Natural killer cell treated with Interleukin-12 subunit alpha and Interleukin-12 subunit beta and Interleukin-15 and Interleukin-18, amount 100 ng/mL, for 72 hours (primary cell): ENCODE data around the gene FBXO42. TPM values are rescaled to one million over a fixed set of nuclear protein-coding genes. Genes with fewer than 3 reads are reported as not detected.
A peak's percentile ranks its signal among the peaks of the same experiment; 100 is the strongest.

Source experiments
- ATAC-seq, 2 donors: fragments of 150-1000 bp; cut with Tn5 transposase in 1 of 2; sonication (Bioruptor Pico), chemical (Tn5 transposase) in 1 of 2; 2 replicates each; pipeline ENCODE4 v1.10.0; 2021
- DNase-seq: peaks from one replicate; pipeline ENCODE4 v3.0.0; 2022; ENCODE audit warnings: low spot score
- H3K27ac Mint-ChIP-seq, 2 donors: 1 replicate in 1 of 2; 2 replicates in 1 of 2; pipeline ENCODE4 v1.8.0; 2022; ENCODE audit warnings: mixed read lengths in 2 of 2, mild to moderate bottlenecking in 1 of 2, moderate library complexity in 1 of 2
- H3K27me3 Mint-ChIP-seq, 2 donors: 1 replicate in 1 of 2; 2 replicates in 1 of 2; pipeline ENCODE4 v1.8.0; 2022; ENCODE audit warnings: mixed read lengths in 2 of 2
- H3K36me3 Mint-ChIP-seq: one replicate; pipeline ENCODE4 v1.8.0; 2022; ENCODE audit warnings: mixed read lengths
- H3K4me1 Mint-ChIP-seq, 2 donors: 1 replicate in 1 of 2; 2 replicates in 1 of 2; pipeline ENCODE4 v1.8.0; 2022; ENCODE audit warnings: low read depth in 2 of 2, mixed read lengths in 2 of 2, mild to moderate bottlenecking in 1 of 2
- H3K4me3 Mint-ChIP-seq: one replicate; pipeline ENCODE4 v1.8.0; 2022; ENCODE audit warnings: mixed read lengths
- H3K9me3 Mint-ChIP-seq: 2 replicates; pipeline ENCODE4 v1.8.0; 2022; ENCODE audit warnings: mixed read lengths
- total RNA-seq, 2 donors: library from RNA; stranded (reverse); gene quantifications; one replicate each; pipeline ENCODE4 v1.2.3, GENCODE V29; 2022

FBXO42 gene
- total RNA-seq, 2 donors from 2014 or later: 27.9 to 34.9 TPM

DNA sequence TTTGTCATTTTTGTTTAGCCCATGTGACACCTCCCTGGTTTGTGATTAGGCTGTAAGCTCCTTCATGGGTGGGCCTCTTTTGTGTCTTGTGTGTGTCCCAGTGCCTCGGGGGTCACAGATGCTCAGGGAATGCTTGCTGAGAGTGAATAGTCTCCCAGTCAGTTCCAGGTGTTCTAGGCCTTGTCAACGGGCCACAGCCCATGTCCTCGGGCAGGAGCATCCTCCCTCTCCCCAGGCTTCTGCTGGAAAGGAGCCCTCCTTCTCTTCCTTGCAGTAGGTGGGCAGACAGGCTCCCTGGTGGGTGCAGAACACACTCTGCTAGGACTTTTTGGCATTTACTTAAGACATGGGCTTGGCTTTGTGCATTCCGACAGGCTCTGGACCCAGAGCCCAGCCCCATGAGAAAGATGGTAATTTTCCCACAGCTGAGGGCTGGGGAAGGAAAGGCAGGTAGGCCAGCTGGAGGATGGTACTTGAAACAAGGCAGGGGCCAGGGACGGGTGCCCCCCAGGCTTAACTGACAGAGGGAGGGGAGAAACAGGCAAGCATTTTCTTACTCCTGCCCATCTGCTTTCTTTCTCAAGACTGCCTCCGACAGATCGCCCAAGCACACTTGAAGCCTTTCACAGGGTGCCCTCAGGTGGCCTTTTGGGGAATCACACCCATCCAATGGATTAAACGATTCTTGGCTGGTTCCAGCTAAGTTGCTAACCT, 108.2 kb downstream of the FBXO42 start:
- no peak overlapping the region for H3K4me3 Mint-ChIP-seq
- ATAC-seq (peak; percentile 73 to 77), DNase-seq (peak; percentile 83)
- peaks cover 3 to 13% of the 10 kb centered on the region in 2 donors for H3K4me1 Mint-ChIP-seq
- no peak overlapping the region for H3K27ac Mint-ChIP-seq
- no peaks in the 10 kb centered on the region for H3K27me3 Mint-ChIP-seq
- H3K9me3 Mint-ChIP-seq: no peaks in the 10 kb centered on the region
- H3K36me3 Mint-ChIP-seq: no peaks in the 10 kb centered on the region

- no peaks in the 10 kb centered on the region for H3K36me3 Mint-ChIP-seq
- H3K9me3 Mint-ChIP-seq: no peaks in the 10 kb centered on the region
- no peaks in the 10 kb centered on the region for H3K27me3 Mint-ChIP-seq
- H3K27ac Mint-ChIP-seq: no peak overlapping the region
- DNase-seq (no peak), ATAC-seq (no peak)
- H3K4me1 Mint-ChIP-seq: peaks cover 0 to 6% of the 10 kb centered on the region in 2 donors
- no peak overlapping the region for H3K4me3 Mint-ChIP-seq
Measured at GRCh38 chr1:16243215-16243610, 109.1 kb downstream of the FBXO42 start.

GRCh38 chr1:16242556-16243214, 109.6 kb downstream of the FBXO42 start:
- Mint-ChIP-seq H3K27ac (no peak overlapping the region), H3K9me3 (no peaks in the 10 kb centered on the region)

DNA sequence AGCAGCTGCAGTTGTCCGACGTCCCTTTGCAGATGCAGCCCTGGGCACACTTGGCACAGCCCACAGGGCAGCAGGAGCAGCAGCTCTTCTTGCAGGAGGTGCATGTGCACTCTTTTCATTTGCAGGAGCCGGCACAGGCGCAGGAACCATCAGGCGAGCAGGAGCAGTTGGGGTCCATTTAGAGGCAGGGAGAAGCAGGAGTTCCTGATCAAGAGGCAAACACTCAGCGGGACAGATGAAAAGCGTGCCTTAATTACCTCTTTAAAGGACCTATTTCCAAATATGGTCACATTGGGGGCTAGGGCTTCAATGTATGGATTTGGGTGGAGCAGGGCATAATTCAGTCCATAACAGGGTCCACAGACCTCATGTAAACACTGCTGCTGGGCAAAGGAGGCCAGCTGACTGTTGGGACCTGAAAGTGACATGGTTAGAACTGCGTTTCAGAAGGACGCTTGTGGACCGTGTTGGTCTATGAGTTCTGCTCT, 111.0 kb downstream of the FBXO42 start:
- Mint-ChIP-seq H3K27ac (no peak overlapping the region), H3K4me3 (no peak overlapping the region), H3K27me3 (no peaks in the 10 kb centered on the region), H3K4me1 (peaks cover 14 to 18% of the 10 kb centered on the region in 2 donors), H3K9me3 (no peaks in the 10 kb centered on the region), H3K36me3 (no peaks in the 10 kb centered on the region)
- no peak for ATAC-seq
- no peak for DNase-seq

More at GRCh38 chr1:16242556-16243214, 109.6 kb downstream of the FBXO42 start:
- ATAC-seq (no peak), DNase-seq (no peak)
- H3K36me3 Mint-ChIP-seq: no peaks in the 10 kb centered on the region
- no peak overlapping the region for H3K4me3 Mint-ChIP-seq
- peaks cover 4 to 8% of the 10 kb centered on the region in 2 donors for H3K4me1 Mint-ChIP-seq
- no peaks in the 10 kb centered on the region for H3K27me3 Mint-ChIP-seq

GRCh38 chr1:16239972-16240491, 112.2 kb downstream of the FBXO42 start:
- no peaks in the 10 kb centered on the region for H3K27me3 Mint-ChIP-seq
- no peaks in the 10 kb centered on the region for H3K9me3 Mint-ChIP-seq
- H3K4me3 Mint-ChIP-seq: no peak overlapping the region
- no peak for ATAC-seq
- H3K4me1 Mint-ChIP-seq: peaks cover 21 to 22% of the 10 kb centered on the region in 2 donors
- DNase-seq: no peak
- no peak overlapping the region for H3K27ac Mint-ChIP-seq
- no peaks in the 10 kb centered on the region for H3K36me3 Mint-ChIP-seq

GRCh38 chr1:16237343-16237830, 114.9 kb downstream of the FBXO42 start:
- DNase-seq: no peak
- Mint-ChIP-seq H3K27me3 (no peaks in the 10 kb centered on the region), H3K4me3 (peak overlapping the region; percentile 82), H3K9me3 (no peaks in the 10 kb centered on the region), H3K4me1 (peaks cover 16 to 22% of the 10 kb centered on the region in 2 donors), H3K36me3 (no peaks in the 10 kb centered on the region), H3K27ac (peak overlapping the region; percentile 71 to 94)
- no peak for ATAC-seq

GRCh38 chr1:16236511-16237342, 115.6 kb downstream of the FBXO42 start, which contains the start of gene CPLANE2:
Gene CPLANE2, minus strand, starts transcription at chr1:16237183. Its CDS starts 441 bp downstream, at chr1:16236742.
- peaks cover 16 to 22% of the 10 kb centered on the region in 2 donors for H3K4me1 Mint-ChIP-seq
- peak; percentile 97 for DNase-seq
- peak within 1 kb of the TSS; percentile 82 for H3K4me3 Mint-ChIP-seq
- H3K27ac Mint-ChIP-seq: peak within 1 kb of the TSS; percentile 71 to 94
- no peaks in the 10 kb centered on the region for H3K9me3 Mint-ChIP-seq
- H3K36me3 Mint-ChIP-seq: no peaks in the 10 kb centered on the region
- ATAC-seq: peak; percentile 95 to 97
- no peaks in the 10 kb centered on the region for H3K27me3 Mint-ChIP-seq

DNA sequence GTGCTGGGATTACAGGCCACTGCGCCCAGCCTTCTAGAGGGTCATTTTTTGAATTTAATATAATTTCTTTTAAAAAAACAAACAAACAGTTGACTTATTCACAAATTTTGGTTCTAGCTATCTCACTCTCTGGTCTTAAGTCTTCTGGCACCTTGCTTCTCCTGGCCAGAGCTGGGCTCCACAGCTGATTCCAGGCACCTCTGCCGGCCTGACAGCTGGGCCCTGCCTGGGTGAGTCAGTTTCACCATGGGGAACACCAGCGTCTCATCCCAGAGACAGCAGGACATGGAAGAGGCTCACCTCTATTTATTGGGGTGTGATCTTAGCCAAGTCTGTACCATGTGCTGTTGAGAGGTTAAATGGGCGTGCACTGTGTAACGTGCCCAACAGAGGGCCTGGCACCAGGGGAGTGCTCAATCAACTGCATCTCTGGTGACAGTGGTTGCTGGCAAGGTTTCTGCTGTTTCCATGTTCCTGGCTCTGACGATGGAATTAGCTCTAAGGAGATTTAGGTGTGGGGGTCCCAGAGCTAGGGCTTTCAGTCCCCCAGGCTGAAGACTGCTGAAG, 116.3 kb downstream of the FBXO42 start:
- Mint-ChIP-seq H3K4me1 (peaks cover 16 to 22% of the 10 kb centered on the region in 2 donors), H3K9me3 (no peaks in the 10 kb centered on the region), H3K36me3 (no peaks in the 10 kb centered on the region), H3K4me3 (peak overlapping the region; percentile 82), H3K27me3 (no peaks in the 10 kb centered on the region), H3K27ac (peak overlapping the region; percentile 71 to 94)
- ATAC-seq: peak in 1 of 2 donors; percentile 35
- DNase-seq: no peak

GRCh38 chr1:16235347-16235746, 116.9 kb downstream of the FBXO42 start:
- Mint-ChIP-seq H3K9me3 (no peaks in the 10 kb centered on the region), H3K4me1 (peaks cover 16 to 22% of the 10 kb centered on the region in 2 donors), H3K4me3 (no peak overlapping the region), H3K27ac (no peak overlapping the region), H3K36me3 (no peaks in the 10 kb centered on the region), H3K27me3 (no peaks in the 10 kb centered on the region)
- DNase-seq (no peak), ATAC-seq (no peak)

- DNase-seq (no peak), ATAC-seq (no peak)
- no peak overlapping the region for H3K4me3 Mint-ChIP-seq
- peaks cover 0 to 5% of the 10 kb centered on the region in 2 donors for H3K27me3 Mint-ChIP-seq
- no peaks in the 10 kb centered on the region for H3K9me3 Mint-ChIP-seq
- H3K27ac Mint-ChIP-seq: no peak overlapping the region
- no peaks in the 10 kb centered on the region for H3K36me3 Mint-ChIP-seq
- H3K4me1 Mint-ChIP-seq: peaks cover 16 to 22% of the 10 kb centered on the region in 2 donors
Measured at GRCh38 chr1:16233431-16233830, 118.8 kb downstream of the FBXO42 start.

DNA sequence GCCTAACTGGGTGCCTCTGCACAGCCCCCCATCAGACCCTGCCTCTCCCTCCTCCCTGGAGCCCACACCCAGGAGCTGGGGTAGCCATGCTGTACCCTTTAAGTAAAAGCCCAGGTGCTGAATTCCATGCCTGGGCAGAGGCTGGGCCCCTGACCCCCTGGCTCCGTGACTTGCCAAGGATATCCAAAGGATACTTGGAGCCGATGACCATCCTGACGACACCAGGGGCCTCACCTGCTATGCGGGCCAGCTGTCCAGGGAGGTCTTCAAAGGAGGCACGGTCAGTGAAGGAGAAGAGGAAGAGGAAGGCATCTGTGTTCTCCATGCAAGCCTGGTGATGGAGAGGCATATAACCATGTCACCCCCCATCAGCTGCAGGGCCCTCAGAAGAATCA, 120.0 kb downstream of the FBXO42 start:
- peaks cover 14 to 19% of the 10 kb centered on the region in 2 donors for H3K4me1 Mint-ChIP-seq
- H3K27ac Mint-ChIP-seq: no peak overlapping the region
- no peak overlapping the region for H3K4me3 Mint-ChIP-seq
- ATAC-seq: no peak
- H3K27me3 Mint-ChIP-seq: peaks cover 0 to 13% of the 10 kb centered on the region in 2 donors
- DNase-seq: no peak
- H3K36me3 Mint-ChIP-seq: no peaks in the 10 kb centered on the region
- no peaks in the 10 kb centered on the region for H3K9me3 Mint-ChIP-seq

DNA sequence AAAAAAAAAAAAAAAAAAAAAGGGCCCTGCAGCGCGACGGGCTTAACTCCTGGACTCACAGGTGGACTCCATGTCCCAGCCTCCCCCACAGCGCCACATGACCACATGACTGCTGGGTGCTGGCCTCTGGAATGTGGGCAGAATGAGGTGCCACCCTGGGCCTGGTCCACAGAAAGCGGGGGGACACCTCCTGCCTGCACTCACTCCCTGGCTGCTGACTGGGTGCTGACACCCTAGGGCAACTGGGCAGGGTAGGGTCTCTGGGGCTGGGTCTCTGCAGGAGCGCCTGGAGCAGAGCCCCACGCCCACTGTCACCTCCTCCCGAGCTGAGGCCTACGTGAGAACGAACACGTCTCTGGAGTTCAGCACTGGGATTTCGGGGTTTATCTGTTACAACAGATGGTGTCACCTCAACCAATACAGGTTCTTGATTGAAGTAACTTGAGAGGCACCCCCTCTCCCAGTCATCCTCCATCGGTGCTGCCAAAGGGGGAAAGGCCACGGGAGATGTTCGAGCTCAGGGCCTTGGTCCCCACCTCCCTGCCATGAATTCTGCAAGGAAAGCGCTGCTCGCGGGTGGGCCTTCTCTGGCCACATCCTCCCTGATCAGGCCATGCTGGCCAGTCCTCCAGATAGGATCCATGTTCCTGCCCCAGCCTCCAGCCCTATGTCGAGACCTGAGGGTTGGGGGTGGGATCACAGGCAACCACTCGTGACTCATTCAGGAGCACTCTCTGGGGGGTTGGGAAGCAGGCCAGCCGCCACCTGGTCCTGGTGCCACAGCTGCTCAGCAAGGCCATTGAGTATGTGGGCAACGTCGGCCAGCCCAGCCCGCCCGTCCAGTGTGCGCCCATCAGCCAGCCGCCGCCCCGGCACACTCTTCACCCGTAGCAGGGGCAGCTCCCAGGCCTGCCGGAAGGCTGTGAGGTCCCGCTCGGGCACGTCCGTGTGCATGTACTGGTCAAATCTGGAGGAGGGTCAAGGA, 120.7 kb downstream of the FBXO42 start:
- H3K4me1 Mint-ChIP-seq: peaks cover 7 to 17% of the 10 kb centered on the region in 2 donors

More for the DNA sequence above, 120.7 kb downstream of the FBXO42 start:
- peak in 1 of 2 donors; percentile 16 for ATAC-seq
- Mint-ChIP-seq H3K4me3 (no peak overlapping the region), H3K27ac (no peak overlapping the region), H3K9me3 (no peaks in the 10 kb centered on the region), H3K27me3 (peaks cover 0 to 13% of the 10 kb centered on the region in 2 donors), H3K36me3 (no peaks in the 10 kb centered on the region)
- no peak for DNase-seq
